SK-N-SH treated with all-trans-retinoic acid at 6 μM for 48 hours (cell line): ENCODE measurements around the gene WWP2.
A peak's percentile ranks its signal among the peaks of the same experiment; 100 is the strongest.

Experiments used
- ATAC-seq: fragments of 200-7000 bp; cut with Tn5 transposase; 3 replicates; pipeline ENCODE4 v1.9.1; 2020; ENCODE audit warnings: mild to moderate bottlenecking, moderate library complexity
- ARNTL ChIP-seq: fragments of 450-650 bp; formaldehyde crosslinking; IDR thresholded peaks from 2 replicates; pipeline ENCODE4 v1.5.0; 2020; ENCODE audit warnings: low read depth, mild to moderate bottlenecking, moderate library complexity, borderline replicate concordance
- BACH2 ChIP-seq: fragments of 250-450 bp; sonication (Bioruptor Pico); IDR thresholded peaks from 2 replicates; pipeline ENCODE4 v1.9.0; 2021; ENCODE audit warnings: mild to moderate bottlenecking, borderline replicate concordance
- CREB5 ChIP-seq: fragments of 250-450 bp; sonication (Bioruptor Pico); IDR thresholded peaks from 2 replicates; pipeline ENCODE4 v1.5.1; 2020; ENCODE audit warnings: low read depth, mild to moderate bottlenecking, moderate library complexity
- CSDC2 ChIP-seq: fragments of 250-450 bp; sonication (Bioruptor Pico); IDR thresholded peaks from 2 replicates; pipeline ENCODE4 v1.5.0; 2020; ENCODE audit warnings: mild to moderate bottlenecking, moderate library complexity
- CSRNP3 ChIP-seq: fragments of 250-450 bp; sonication (Bioruptor Pico); IDR thresholded peaks from 2 replicates; pipeline ENCODE4 v1.5.1; 2021; ENCODE audit warnings: mild to moderate bottlenecking, moderate library complexity
- ESRRG ChIP-seq: fragments of 250-450 bp; sonication (Bioruptor Pico); IDR thresholded peaks from 2 replicates; pipeline ENCODE4 v1.6.1; 2021; ENCODE audit warnings: mild to moderate bottlenecking
- GLIS3 ChIP-seq: fragments of 250-450 bp; sonication (Bioruptor Pico); IDR thresholded peaks from 2 replicates; pipeline ENCODE4 v1.5.0; 2020; ENCODE audit warnings: mild to moderate bottlenecking, moderate library complexity
- ISL1 ChIP-seq: fragments of 250-450 bp; sonication (Bioruptor Pico); IDR thresholded peaks from 2 replicates; pipeline ENCODE4 v2.1.2; 2022; ENCODE audit warnings: mild to moderate bottlenecking, moderate library complexity
- POU6F1 ChIP-seq: fragments of 250-450 bp; sonication (Bioruptor Pico); IDR thresholded peaks from 2 replicates; pipeline ENCODE4 v1.8.0; 2021; ENCODE audit warnings: low read depth, mild to moderate bottlenecking, moderate library complexity, borderline replicate concordance
- RARB ChIP-seq: fragments of 250-450 bp; sonication (Bioruptor Pico); IDR thresholded peaks from 2 replicates; pipeline ENCODE4 v1.8.0; 2021; ENCODE audit warnings: mild to moderate bottlenecking, moderate library complexity
- SNAI2 ChIP-seq: fragments of 250-450 bp; sonication (Bioruptor Pico); IDR thresholded peaks from 2 replicates; pipeline ENCODE4 v1.5.0; 2020; ENCODE audit warnings: mild to moderate bottlenecking, moderate library complexity
- TCF4 ChIP-seq: fragments of 250-450 bp; sonication (Bioruptor Pico); IDR thresholded peaks from 2 replicates; pipeline ENCODE4 v1.8.0; 2021; ENCODE audit warnings: mild to moderate bottlenecking, moderate library complexity, borderline replicate concordance
- TOX ChIP-seq: fragments of 250-450 bp; sonication (Bioruptor Pico); IDR thresholded peaks from 2 replicates; pipeline ENCODE4 v1.8.0; 2021; ENCODE audit warnings: mild to moderate bottlenecking, moderate library complexity, borderline replicate concordance
- ZC3H10 ChIP-seq: fragments of 250-450 bp; sonication (Bioruptor Pico); IDR thresholded peaks from 2 replicates; pipeline ENCODE4 v1.5.1; 2021; ENCODE audit warnings: mild to moderate bottlenecking, moderate library complexity
- ZFP3 ChIP-seq: fragments of 250-450 bp; sonication (Bioruptor Pico); IDR thresholded peaks from 2 replicates; pipeline ENCODE4 v1.5.0; 2020; ENCODE audit warnings: mild to moderate bottlenecking, moderate library complexity
- ZFP30 ChIP-seq: fragments of 450-650 bp; formaldehyde crosslinking; IDR thresholded peaks from 2 replicates; pipeline ENCODE4 v1.5.0; 2022; ENCODE audit warnings: mild to moderate bottlenecking, moderate library complexity
- ZNF565 ChIP-seq: fragments of 450-650 bp; formaldehyde crosslinking; conservative IDR thresholded peaks from 2 replicates; pipeline ENCODE4 v1.5.0; 2020; ENCODE audit warnings: low read depth, mild to moderate bottlenecking, moderate library complexity
- ZNF70 ChIP-seq: fragments of 450-650 bp; formaldehyde crosslinking; IDR thresholded peaks from 2 replicates; pipeline ENCODE4 v1.5.0; 2020; ENCODE audit warnings: mild to moderate bottlenecking, moderate library complexity

The WWP2 gene

GRCh38 chr16:69936252-69936651 lies 174.1 kb downstream of the WWP2 start:
- TF ChIP-seq ISL1 (CRISPR knock-in tag) (no peak), TCF4 (CRISPR knock-in tag) (no peak), ZFP3 (no peak), BACH2 (no peak), ZC3H10 (no peak), RARB (CRISPR knock-in tag) (no peak), ARNTL (CRISPR knock-in tag) (no peak), ZFP30 (no peak), SNAI2 (CRISPR knock-in tag) (no peak), GLIS3 (CRISPR knock-in tag) (no peak), ZNF565 (no peak), ESRRG (CRISPR knock-in tag) (no peak), ZNF70 (CRISPR knock-in tag) (no peak), CSRNP3 (CRISPR knock-in tag) (no peak)
- no peak for ATAC-seq

- ATAC-seq, result no peak
Measured at GRCh38 chr16:69936751-69937211, 174.6 kb downstream of the WWP2 start.

GRCh38 chr16:69937465-69937951 lies 175.4 kb downstream of the WWP2 start:
- ATAC-seq, result peak; percentile 58
- no peak for TF ChIP-seq CREB5 (CRISPR knock-in tag)
- no peak for TF ChIP-seq CSDC2 (CRISPR knock-in tag)
- TF ChIP-seq ARNTL (CRISPR knock-in tag), result no peak
- TF ChIP-seq ZC3H10, result no peak
- TF ChIP-seq CSRNP3 (CRISPR knock-in tag), result no peak
- no peak for TF ChIP-seq TCF4 (CRISPR knock-in tag)
- TF ChIP-seq RARB (CRISPR knock-in tag), result no peak
- TF ChIP-seq ZNF565, result no peak
- no peak for TF ChIP-seq ZFP3
- no peak for TF ChIP-seq SNAI2 (CRISPR knock-in tag)
- TF ChIP-seq POU6F1 (CRISPR knock-in tag), result no peak
- TF ChIP-seq, all 23 proteins: peak for 0

More at GRCh38 chr16:69936751-69937211, 174.6 kb downstream of the WWP2 start:
- TF ChIP-seq TCF4 (CRISPR knock-in tag) (no peak), ZNF565 (no peak), GLIS3 (CRISPR knock-in tag) (no peak), ESRRG (CRISPR knock-in tag) (no peak), CSRNP3 (CRISPR knock-in tag) (no peak), BACH2 (no peak)
- TF ChIP-seq, all 23 proteins: peak for 0

- TF ChIP-seq RARB (CRISPR knock-in tag), result no peak
- no peak for TF ChIP-seq ESRRG (CRISPR knock-in tag)
- TF ChIP-seq POU6F1 (CRISPR knock-in tag), result no peak
- no peak for TF ChIP-seq ZNF70 (CRISPR knock-in tag)
- no peak for TF ChIP-seq CSDC2 (CRISPR knock-in tag)
- no peak for TF ChIP-seq TOX (CRISPR knock-in tag)
- no peak for TF ChIP-seq TCF4 (CRISPR knock-in tag)
- ATAC-seq, result no peak
Measured at GRCh38 chr16:69938981-69939820, 177.1 kb downstream of the WWP2 start.
